GM23248 (cell line): ENCODE results near the gene PTK7. TPM values are rescaled to one million over a fixed set of nuclear protein-coding genes. Genes with fewer than 3 reads are reported as not detected.
A peak's percentile ranks its signal among the peaks of the same experiment; 100 is the strongest.

Experiments used
- DNase-seq: peaks from one replicate; pipeline ENCODE4 v3.0.0-alpha.2; 2015
- H2AFZ ChIP-seq: fragments of 200-600 bp; sonication (generic); 2 replicates; pipeline ENCODE4 v1.6.1; 2016; ENCODE audit warnings: antibody characterized with exemption
- H3F3A ChIP-seq: fragments of 200-600 bp; sonication (generic); 2 replicates; pipeline ENCODE4 v1.6.1; 2016; ENCODE audit warnings: mild to moderate bottlenecking, antibody characterized with exemption, mixed run types; ENCODE audit not compliant: insufficient read depth
- H3K27ac ChIP-seq: fragments of 200-600 bp; sonication (generic); 2 replicates; pipeline ENCODE4 v1.5.1; 2016; ENCODE audit warnings: mild to moderate bottlenecking
- H3K27me3 ChIP-seq: fragments of 200-600 bp; sonication (generic); replicated peaks from 2 replicates; pipeline ENCODE4 v1.6.1; 2016; ENCODE audit warnings: mild to moderate bottlenecking; ENCODE audit not compliant: insufficient read depth
- H3K36me3 ChIP-seq: fragments of 200-600 bp; sonication (generic); 2 replicates; pipeline ENCODE4 v1.6.1; 2016; ENCODE audit warnings: low read depth, mild to moderate bottlenecking
- H3K4me1 ChIP-seq: fragments of 200-600 bp; sonication (generic); 2 replicates; pipeline ENCODE4 v1.6.1; 2016; ENCODE audit warnings: mild to moderate bottlenecking; ENCODE audit not compliant: insufficient read depth
- H3K4me2 ChIP-seq: fragments of 200-600 bp; sonication (generic); one replicate; pipeline ENCODE4 v1.6.1; 2016; ENCODE audit warnings: mild to moderate bottlenecking; ENCODE audit not compliant: unreplicated experiment
- H3K4me3 ChIP-seq: fragments of 200-600 bp; sonication (generic); 2 replicates; pipeline ENCODE4 v1.5.1; 2016; ENCODE audit warnings: mild to moderate bottlenecking
- H3K79me2 ChIP-seq: fragments of 200-600 bp; sonication (generic); 2 replicates; pipeline ENCODE4 v1.6.1; 2016; ENCODE audit warnings: mild to moderate bottlenecking; ENCODE audit not compliant: insufficient read depth
- H3K9ac ChIP-seq: fragments of 200-600 bp; sonication (generic); 2 replicates; pipeline ENCODE4 v1.6.1; 2016; ENCODE audit warnings: mild to moderate bottlenecking
- H3K9me2 ChIP-seq: fragments of 200-600 bp; sonication (generic); 2 replicates; pipeline ENCODE4 v1.6.1; 2016; ENCODE audit warnings: mixed run types, mild to moderate bottlenecking, moderate library complexity; ENCODE audit not compliant: insufficient read depth
- H3K9me3 ChIP-seq: fragments of 200-600 bp; sonication (generic); one replicate; pipeline ENCODE4 v1.6.1; 2017; ENCODE audit warnings: low read depth
- H4K20me1 ChIP-seq: fragments of 200-600 bp; sonication (generic); 2 replicates; pipeline ENCODE4 v1.6.0; 2016; ENCODE audit not compliant: insufficient read depth
- EZH2 ChIP-seq: fragments of 200-600 bp; sonication (generic); IDR thresholded peaks from 2 replicates; pipeline ENCODE4 v1.6.1; 2018; ENCODE audit warnings: antibody characterized with exemption, mild to moderate bottlenecking; ENCODE audit not compliant: insufficient read depth, poor library complexity, severe bottlenecking
- EZH2phosphoT487 ChIP-seq: fragments of 200-600 bp; sonication (generic); IDR thresholded peaks from 2 replicates; pipeline ENCODE4 v1.6.1; 2018; ENCODE audit warnings: antibody characterized with exemption, moderate library complexity, mild to moderate bottlenecking, low read depth; ENCODE audit not compliant: insufficient read depth
- WGBS, 2 experiments: methylation state at CpG; one replicate each; pipeline ENCODE4 v1.1.6; 2015 to 2017; ENCODE audit warnings: low lambda C conversion rate in 2 of 2, low coverage in 1 of 2; ENCODE audit errors: missing lambda C conversion rate in 2 of 2; 5-methylcytosine and 5-hydroxymethylcytosine counted together
- in situ Hi-C: fragments of 300-500 bp; cut with MboI; formaldehyde crosslinking; loops from 2 replicates; pipeline ENCODE4 v1.15.0; 2020
- polyA plus RNA-seq: library from polyadenylated mRNA; unstranded; fragments of >200 nt; fragmentation: Nextera tagmentation; extraction: Ambion mirVana; gene quantifications from 2 replicates; pipeline ENCODE4 v1.2.1, GENCODE V29; 2016
- total RNA-seq: library from RNA; depleted of rRNA; stranded (reverse); fragments of >200 nt; shearing (Covaris generic); gene quantifications from 2 replicates; pipeline ENCODE4 v1.2.3, GENCODE V29; 2014

The PTK7 gene
- total and polyA plus RNA-seq, 2 experiments from 2014 or later: 110 to 146 TPM

DNA sequence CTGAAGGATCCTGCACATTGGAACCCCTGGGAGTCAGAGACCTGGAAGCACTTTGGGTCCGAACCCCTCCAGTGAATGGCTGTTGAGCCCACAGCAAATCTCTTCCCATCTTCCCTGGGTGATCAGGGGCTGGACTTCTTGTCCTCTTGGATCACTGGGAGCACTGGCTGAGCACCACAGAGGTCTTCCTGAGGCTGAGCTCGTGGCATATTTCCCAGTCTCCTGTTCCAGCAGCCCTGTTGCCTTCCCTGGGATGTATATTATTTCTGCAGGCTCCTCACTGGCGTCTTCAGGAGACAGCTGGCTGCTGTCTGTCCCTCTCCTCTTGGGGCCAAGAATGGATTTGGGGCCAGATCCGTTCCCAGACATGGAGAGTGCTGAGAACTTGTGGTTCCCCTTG is 43.4 kb downstream of the PTK7 start:
- H3K4me1 ChIP-seq: peaks cover 77% of the 10 kb centered on the region

DNA sequence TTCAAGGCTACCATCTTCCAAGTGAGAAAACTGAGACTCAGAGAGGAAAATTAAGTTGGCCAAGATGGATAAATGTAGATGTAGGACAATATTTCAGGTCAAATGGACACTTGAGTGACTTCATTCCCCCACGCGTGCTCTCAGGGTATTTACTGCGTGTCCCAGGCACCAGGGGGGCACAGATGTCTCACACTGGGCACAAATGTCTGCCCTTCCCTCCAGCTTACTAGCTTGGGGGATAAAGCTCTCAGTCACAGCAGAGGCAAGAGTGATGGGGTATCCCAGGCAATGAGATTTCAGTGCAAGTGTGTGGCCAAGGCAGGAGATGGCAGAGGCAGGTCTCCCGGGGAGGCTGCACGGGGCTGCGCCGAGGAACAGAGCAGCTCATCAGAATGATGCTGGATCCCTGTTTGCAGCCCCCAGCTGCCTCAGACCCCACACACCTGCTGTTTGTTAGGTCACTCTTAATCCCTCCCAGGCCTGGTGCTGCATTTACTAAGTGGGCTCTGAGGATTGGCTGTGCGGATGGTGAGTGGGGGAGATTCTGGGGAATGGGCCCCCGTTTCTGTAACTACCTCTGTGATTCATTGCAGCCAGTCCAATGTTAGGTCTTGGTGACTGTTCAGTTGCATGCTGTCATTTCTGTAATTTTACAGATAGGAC is 44.1 kb downstream of the PTK7 start:
- Histone ChIP-seq H2AFZ (no peak overlapping the region), H4K20me1 (no peaks in the 10 kb centered on the region), H3K79me2 (peaks cover 81% of the 10 kb centered on the region), H3K36me3 (no peaks in the 10 kb centered on the region), H3K4me2 (peak overlapping the region; percentile 32), H3F3A (peaks cover 53% of the 10 kb centered on the region), H3K27ac (peak overlapping the region; percentile 100), H3K9me3 (no peaks in the 10 kb centered on the region), H3K4me1 (peaks cover 77% of the 10 kb centered on the region), H3K9ac (peak overlapping the region; percentile 85), H3K27me3 (no peaks in the 10 kb centered on the region), H3K9me2 (no peaks in the 10 kb centered on the region), H3K4me3 (no peak overlapping the region)
- in situ Hi-C loops: no loop called here
- DNase-seq: no peak
- TF ChIP-seq EZH2phosphoT487: no peak
- no peak for TF ChIP-seq EZH2
- WGBS, 2 experiments: 79 to 80% methylated on average over 9 of the region's 9 CpGs

More for the DNA sequence above, 43.4 kb downstream of the PTK7 start:
- H3K9ac ChIP-seq: no peak overlapping the region
- H4K20me1 ChIP-seq: no peaks in the 10 kb centered on the region
- no peak overlapping the region for H3K27ac ChIP-seq
- no peak overlapping the region for H2AFZ ChIP-seq
- no peak overlapping the region for H3K4me3 ChIP-seq
- TF ChIP-seq EZH2 (no peak), EZH2phosphoT487 (no peak)
- H3K9me3 ChIP-seq: no peaks in the 10 kb centered on the region
- in situ Hi-C loops: no loop called here
- H3K27me3 ChIP-seq: no peaks in the 10 kb centered on the region
- DNase-seq: no peak
- H3F3A ChIP-seq: peaks cover 47% of the 10 kb centered on the region
- 91 to 97% methylated on average over 4 of the region's 4 CpGs for WGBS, 2 experiments
- H3K4me2 ChIP-seq: no peak overlapping the region
- H3K36me3 ChIP-seq: no peaks in the 10 kb centered on the region
- no peaks in the 10 kb centered on the region for H3K9me2 ChIP-seq
- H3K79me2 ChIP-seq: peaks cover 82% of the 10 kb centered on the region

DNA sequence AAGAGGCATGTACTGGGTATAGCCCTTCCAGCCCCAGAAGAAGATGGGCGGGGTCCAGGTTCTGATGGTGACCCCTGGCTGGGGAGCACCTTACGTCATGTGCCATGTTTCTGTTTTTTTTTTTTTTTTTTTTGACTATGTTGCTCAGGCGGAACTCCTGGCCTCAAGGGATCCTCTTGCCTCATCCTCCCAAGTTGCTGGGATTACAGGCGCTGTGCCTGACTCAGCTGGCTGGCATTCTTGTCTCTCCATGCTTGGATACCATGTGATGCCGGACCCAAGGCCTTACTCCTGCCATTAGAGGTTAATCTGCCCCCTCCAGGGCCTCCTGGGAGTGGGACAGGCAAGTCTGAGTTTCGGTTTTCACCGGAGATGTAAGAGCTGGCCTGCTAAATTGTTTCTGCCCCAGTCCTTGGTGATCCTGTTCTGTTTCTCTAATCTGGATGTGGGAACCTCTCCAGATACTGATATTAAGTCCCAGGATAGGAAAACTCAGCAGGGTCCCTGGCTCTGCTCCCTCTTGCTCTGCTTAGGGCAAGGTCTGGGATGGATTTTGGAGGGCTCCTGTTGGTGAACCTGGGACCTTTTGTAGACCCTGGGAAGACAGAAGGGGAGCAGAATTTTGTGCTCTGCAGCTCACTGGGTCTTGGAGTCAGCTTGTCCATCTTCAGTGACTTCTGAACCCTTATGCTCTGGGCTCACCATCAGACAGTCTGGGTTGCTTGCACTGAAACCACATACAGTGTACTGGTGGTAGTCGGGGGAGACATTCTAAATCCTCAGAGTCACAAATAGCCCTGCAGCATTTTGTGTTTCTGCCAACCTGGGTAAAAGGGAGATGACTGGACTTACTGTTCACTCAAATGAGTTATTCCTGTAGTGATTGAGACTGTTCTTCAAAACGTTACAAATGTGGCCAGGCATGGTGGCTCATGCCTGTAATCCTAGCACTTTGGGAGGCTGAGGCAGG is 45.1 kb downstream of the PTK7 start:
- in situ Hi-C loops: no loop called here
- no peaks in the 10 kb centered on the region for H3K9me2 ChIP-seq
- no peaks in the 10 kb centered on the region for H3K9me3 ChIP-seq
- 2 to 3% methylated on average over 9 of the region's 9 CpGs for WGBS, 2 experiments
- TF ChIP-seq EZH2phosphoT487 (no peak), EZH2 (no peak)
- peaks cover 75% of the 10 kb centered on the region for H3K4me1 ChIP-seq
- peak overlapping the region; percentile 58 for H3K4me3 ChIP-seq
- no peaks in the 10 kb centered on the region for H3K36me3 ChIP-seq
- H3K27ac ChIP-seq: peak overlapping the region; percentile 100
- peak overlapping the region; percentile 85 for H3K9ac ChIP-seq
- peak; percentile 99 for DNase-seq
- peaks cover 58% of the 10 kb centered on the region for H3F3A ChIP-seq
- no peaks in the 10 kb centered on the region for H4K20me1 ChIP-seq
- no peaks in the 10 kb centered on the region for H3K27me3 ChIP-seq
- H3K79me2 ChIP-seq: peaks cover 78% of the 10 kb centered on the region
- no peak overlapping the region; the same call in 1 of the 2 replicates for H2AFZ ChIP-seq
- peak overlapping the region; percentile 75 for H3K4me2 ChIP-seq

DNA sequence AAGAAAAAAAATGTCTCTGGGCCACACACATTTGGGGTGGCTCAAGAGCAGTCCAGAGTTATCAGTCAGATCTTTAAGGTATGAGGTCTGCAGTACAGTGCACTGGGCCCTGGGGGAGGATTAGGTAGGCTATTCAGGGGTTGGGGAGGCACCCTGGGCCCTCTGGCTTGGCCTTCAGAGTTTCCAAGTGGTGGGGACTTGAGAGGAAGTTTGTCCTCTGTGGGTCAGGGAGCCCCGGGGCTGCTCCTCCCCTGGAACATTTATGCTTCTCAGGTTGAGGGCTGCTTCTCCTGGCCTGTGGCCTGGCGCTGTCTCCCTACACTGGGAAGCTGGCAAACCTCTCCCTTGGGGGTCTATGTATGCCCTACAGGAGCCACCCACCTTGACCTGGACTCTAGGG is 46.0 kb downstream of the PTK7 start:
- no peaks in the 10 kb centered on the region for H3K9me2 ChIP-seq
- H3K27ac ChIP-seq: peak overlapping the region; percentile 100
- H3K36me3 ChIP-seq: no peaks in the 10 kb centered on the region
- no peaks in the 10 kb centered on the region for H3K27me3 ChIP-seq
- H3K9me3 ChIP-seq: no peaks in the 10 kb centered on the region
- peak overlapping the region; percentile 75 for H3K4me2 ChIP-seq
- in situ Hi-C loops: no loop called here
- peaks cover 80% of the 10 kb centered on the region for H3K79me2 ChIP-seq
- peaks cover 58% of the 10 kb centered on the region for H3F3A ChIP-seq
- peak overlapping the region; percentile 85 for H3K9ac ChIP-seq
- 90 to 100% methylated on average over 1 to 2 of the region's 2 CpGs for WGBS, 2 experiments
- no peak for DNase-seq
- H2AFZ ChIP-seq: no peak overlapping the region
- TF ChIP-seq EZH2phosphoT487 (no peak), EZH2 (no peak)
- no peak overlapping the region for H3K4me3 ChIP-seq
- no peaks in the 10 kb centered on the region for H4K20me1 ChIP-seq
- H3K4me1 ChIP-seq: peaks cover 75% of the 10 kb centered on the region
